Stimulated activated CD4-positive, alpha-beta T cell treated with anti-CD3 and anti-CD28 coated beads, Interleukin-2, amount 100 ng/mL, for 4 hours (primary cell): ENCODE results near the gene ARAP1.
A peak's percentile ranks its signal among the peaks of the same experiment; 100 is the strongest.

ENCODE experiments used
- DNase-seq: peaks from one replicate; pipeline ENCODE4 v3.0.0-alpha.2; 2020; ENCODE audit warnings: low read depth

ARAP1 gene

GRCh38 chr11:72657411-72658100 lies 94.7 kb downstream of the ARAP1 start:
- DNase-seq, result no peak

DNA sequence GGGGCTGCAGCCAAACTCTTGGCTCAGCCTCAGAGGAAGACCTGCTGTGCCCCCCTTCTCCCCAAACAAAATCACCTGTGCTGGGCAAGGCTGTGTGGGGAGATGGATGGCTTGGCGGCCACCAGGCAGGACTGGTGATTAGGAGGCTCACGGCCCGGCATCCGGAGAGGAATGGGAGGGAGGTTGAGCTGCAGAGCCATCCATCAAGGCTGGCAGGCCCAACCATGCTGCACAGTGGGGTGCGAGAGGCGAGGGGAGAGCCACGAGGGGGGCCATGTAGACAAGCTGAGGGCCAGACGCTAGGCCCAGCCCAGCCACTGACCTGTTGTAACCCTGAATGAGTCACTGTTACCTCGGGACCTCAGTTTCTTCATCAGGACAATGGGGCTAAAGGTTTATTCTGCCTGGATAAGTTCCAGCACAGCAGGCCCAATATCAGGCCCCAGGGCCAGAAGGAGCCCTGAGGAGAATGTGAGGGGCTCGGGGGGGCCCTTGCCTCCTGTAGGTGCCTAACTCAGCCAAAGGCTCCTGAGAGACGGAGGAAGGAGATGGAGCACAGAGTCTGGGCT lies 96.2 kb downstream of the ARAP1 start:
- no peak for DNase-seq

DNA sequence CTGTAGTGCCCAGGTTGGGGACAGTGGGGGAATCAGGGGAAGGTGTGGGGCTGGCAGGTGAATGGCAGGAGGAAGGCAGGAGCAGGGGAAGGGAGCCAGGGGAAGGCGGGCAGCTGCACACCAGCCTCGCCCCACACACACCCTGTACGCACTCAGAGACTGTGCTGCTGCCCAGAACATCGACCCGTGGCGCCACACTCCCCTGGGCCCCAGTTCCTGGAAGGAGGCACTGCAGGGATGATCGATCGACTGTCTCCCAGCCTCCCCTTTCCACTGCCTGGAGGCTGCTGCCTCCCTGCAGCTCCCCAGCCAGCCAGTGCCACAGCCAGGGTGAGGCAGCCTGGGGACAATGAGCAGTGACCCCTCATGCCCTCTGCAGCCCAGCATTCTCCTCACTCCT lies 97.2 kb downstream of the ARAP1 start:
- DNase-seq, result no peak

DNA sequence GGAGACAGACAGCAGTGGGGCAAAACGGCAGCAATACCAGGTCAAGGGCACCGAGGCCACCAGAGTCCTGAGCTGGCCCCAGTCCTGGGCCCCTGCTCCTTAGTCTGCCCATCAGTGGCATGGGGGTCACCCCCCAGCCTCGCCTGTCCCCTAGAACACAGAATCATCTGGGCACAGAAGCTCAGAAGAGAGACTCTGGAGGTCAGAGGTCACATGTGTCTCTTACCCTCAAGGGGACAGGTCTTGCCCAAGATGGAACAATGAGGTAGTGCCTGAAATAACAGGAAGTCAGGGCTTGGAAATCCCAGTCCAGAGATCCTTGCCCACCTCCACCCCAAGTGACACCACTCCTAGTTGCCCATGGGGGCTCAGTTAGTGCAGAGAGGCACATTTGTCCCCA lies 98.6 kb downstream of the ARAP1 start:
- DNase-seq, result no peak

DNA sequence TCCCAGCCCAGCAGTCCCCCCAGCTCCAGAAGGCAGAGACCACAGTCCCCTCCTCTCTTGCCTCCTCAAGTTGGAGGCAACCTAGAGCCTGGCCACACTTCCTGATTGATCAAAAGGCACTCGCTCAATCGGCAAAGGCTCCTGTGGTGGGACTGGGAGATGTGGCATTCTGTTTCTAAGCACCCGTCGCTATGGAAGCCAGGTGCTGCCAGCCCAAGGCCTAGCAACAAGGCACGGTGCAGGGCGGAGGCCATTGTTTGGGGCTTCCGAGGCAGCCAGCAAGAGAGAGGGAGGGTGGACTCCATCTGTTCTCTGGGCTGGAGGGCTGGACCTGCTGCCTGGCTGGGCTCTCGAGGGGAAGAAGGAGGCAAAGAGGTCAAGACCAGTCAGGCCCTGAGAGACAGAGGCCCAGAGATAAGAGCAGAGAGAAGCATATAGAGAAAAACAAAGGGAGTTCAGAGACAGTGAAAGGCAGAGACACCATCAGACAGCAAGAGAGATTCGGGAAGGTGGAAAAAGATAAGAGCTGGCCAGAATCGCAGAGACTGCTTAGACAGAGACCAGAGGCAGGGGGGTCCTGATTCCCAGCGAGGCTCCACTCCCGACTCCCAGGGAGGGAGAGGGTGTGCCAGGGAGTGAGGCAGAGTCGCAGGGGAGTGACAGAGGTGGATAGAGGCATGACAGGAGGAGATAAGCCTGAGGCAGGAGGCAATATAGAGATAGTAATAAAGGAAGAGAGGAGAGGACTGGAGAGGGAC lies 99.2 kb downstream of the ARAP1 start:
- DNase-seq, result no peak

DNA sequence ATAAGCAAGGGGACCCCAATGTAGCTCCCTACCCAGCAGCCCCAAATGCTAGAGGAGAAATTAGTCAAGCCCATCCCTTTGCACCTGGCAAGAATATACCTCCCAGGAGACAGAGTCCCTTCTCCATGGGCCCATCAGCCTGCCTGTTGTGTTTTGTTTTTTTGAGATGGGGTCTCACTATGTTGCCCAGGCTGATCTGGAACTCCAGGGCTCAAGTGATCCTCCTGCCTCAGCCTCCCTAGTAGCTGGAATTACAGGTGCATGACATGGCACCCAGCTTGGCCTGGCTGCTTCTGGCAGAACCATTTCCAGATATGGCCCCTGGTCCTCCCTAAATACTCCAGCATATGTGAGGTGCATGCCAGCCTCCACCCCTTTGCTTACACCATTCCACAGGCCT lies 100.1 kb downstream of the ARAP1 start:
- DNase-seq, result no peak

GRCh38 chr11:72649215-72649976 lies 102.8 kb downstream of the ARAP1 start:
- DNase-seq, result no peak

GRCh38 chr11:72648384-72649136 lies 103.6 kb downstream of the ARAP1 start:
- DNase-seq, result no peak

GRCh38 chr11:72647882-72648281 lies 104.3 kb downstream of the ARAP1 start:
- DNase-seq, result no peak

DNA sequence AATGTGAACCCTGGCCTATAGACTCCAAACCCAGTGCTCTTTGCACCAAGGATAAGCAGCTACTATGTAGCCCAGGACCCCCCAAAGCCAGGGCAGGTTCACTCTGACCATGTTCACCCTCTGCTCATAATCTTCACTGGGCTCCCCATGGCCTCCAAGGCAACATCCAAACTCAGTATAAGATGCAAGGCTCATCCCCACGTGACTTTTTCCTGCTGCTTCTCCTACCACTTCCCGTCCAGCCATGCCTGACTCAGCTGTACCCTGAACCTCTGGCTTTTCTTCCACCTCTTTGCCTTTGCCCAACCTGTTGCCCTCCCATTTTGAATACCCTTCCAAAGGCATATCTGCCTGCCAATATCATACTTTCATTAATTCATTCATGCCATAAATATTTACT lies 105.7 kb downstream of the ARAP1 start:
- DNase-seq, result no peak

GRCh38 chr11:72646024-72646423 lies 106.2 kb downstream of the ARAP1 start:
- no peak for DNase-seq

GRCh38 chr11:72643547-72643946 lies 108.7 kb downstream of the ARAP1 start:
- no peak for DNase-seq

DNA sequence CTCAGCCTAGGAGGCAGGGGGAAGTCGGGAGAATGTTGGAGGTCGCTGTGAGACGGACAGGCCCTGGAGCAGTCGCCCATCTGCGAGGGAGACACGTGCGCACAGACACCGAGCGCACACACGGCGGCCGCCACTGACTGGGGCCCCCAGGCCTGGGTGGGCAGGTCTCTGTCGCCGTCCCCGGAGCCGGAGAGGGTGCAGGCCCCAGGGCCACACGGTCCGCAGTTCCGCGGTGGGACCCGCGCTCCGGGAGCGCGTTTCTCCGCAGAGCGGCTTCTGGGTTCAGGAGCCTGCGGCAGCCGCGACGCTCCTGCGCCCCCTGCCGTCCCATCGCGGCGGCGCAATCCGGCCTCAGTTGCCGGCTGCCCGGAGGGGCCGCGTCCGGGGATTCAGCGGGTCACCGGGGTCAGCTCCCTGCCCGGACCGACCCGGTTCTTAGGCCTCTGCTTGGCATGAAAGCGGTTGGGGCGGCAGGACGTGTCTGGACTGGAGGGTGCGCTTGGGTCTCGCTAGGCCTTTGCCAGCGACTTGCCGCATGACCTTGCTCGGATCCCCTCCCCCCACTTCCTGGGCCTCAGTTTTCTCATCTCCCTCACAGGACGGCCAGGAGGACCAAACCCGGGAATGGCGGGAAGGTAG lies 109.2 kb downstream of the ARAP1 start:
- DNase-seq, result peak; percentile 42

DNA sequence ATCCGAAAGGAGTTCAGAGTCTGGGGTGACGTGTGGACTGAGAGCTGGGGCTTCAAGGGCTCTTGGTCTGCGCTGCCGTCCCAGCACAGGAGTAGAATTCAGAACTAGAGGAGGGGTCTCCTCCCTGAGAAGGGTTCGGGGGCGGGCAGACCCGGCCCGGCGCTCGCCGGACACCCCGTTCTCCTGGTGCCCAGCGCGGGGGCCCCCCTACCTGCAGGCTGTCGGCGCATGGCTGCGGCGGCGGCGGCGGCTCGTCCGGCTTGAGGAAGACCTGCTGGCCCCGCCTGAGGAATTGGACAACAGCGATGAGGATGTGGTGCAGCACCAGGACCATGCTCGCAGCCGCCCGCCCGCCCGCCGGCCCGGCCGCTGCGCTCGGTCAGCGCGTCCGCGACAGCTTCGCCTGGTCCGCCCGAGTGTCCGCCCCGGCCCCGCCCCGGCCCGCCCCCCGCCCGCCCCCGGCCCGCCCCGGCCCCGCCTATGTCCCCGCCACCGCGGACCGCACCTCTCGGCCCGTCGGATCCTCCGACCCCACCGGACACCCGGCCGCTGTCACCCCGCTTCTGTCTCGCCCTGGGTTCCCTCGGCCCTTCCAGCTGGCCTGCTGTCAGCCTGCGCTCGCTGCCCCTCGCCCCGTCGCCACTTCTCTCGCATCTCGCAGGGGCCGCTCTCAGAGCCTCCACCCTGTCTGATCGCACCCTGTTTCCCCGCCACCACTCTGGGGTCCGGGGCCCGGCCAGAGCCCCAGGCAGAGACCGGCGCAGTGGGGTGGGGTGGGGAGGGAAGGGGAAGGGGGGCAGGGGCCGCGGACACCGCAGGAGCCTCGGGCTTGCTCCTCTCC lies 109.9 kb downstream of the ARAP1 start:
- DNase-seq, result no peak

- no peak for DNase-seq
Measured at GRCh38 chr11:72641522-72642042, 110.6 kb downstream of the ARAP1 start.

- DNase-seq, result no peak
Measured at GRCh38 chr11:72639502-72640375, 112.5 kb downstream of the ARAP1 start.

DNA sequence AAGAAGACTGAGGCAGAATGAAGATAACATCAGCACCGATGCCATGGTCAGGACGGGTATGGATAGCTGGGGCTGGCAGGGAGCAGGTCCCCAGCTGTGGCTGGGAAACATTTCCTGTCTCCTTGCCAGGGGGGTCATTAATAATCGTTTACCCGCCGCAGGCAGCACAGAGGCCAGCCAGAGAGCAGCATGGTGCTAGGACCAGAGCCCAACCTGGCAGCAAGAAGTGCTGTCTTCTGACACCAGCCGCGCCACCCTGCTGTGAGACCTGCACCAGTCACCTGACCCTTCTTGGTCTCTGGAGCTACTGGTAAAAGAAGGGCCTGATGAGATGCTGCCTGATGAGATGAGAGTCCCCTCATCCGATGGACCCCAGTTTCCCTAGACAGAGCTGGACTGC lies 114.3 kb downstream of the ARAP1 start:
- DNase-seq, result no peak

DNA sequence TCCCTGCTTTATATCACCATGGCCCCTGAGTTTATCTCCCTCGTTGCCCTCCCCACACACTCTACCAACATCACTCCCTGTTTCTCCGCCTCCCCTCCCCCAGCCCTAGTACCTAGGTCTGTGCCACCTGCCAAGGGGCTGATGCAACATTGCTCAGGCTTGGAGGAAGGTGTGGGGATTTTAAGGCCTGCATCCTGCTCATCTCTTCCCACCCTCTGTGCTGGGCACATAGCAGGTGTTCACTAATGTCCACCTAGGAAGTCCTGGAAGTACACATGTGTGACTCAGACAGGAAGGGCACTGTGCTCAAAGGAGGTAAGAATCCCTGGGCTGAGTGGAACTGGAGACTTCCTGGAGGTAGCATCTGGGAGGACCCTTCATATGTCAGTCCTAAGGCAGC lies 115.0 kb downstream of the ARAP1 start:
- DNase-seq, result no peak

- DNase-seq, result no peak
Measured at GRCh38 chr11:72636376-72636775, 115.8 kb downstream of the ARAP1 start.
